ENCODE measurements around the gene GNAZ. TPM values are rescaled to one million over a fixed set of nuclear protein-coding genes. Genes with fewer than 3 reads are reported as not detected.
"Not testable (repeated sequence)": the region's sequence is repeated elsewhere in the genome, so short reads cannot be mapped to it uniquely, and the experiment has no call there.

Gene GNAZ
- total and polyA plus RNA-seq, 2 donors (not counting 1 experiment from before 2014, with no cell fraction given): 2.8 to 9.1 TPM

DNA sequence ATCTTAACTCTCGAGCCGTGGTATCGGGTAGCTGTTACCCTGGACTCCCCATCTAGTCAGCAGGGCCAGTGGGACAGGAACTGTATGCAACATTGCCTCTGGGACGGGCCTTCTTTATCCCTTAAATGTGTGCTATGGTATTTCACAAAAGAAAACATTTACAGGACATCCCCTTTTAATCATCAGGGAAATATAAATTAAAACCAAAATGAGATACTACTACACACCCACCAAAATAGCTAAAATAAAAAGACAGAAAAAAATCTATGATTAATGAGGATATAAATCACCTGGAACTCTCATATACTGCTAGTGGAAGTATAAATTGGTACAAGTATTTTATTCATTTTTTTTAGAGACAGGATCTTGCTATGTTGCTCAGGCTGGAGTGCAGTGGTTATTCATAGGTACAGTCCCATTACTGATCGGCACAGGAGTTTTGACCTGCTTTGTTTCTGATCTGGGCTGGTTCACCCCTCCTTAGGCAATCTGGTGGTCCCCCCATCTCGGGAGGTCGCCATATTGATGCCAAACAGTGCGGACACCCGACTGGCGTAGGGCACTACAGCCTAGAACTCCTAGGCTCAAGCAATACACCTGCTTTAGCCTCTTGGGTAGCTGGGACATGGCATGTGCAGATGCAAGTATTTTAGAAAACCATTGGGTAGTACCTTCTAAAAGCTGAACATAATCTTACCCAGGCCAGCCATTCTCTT is 62.2 kb downstream of the GNAZ start:
- TF ChIP-seq CTCF (IDR thresholded peaks at IDR 0.05) (no peak), EZH2 (IDR thresholded peaks at IDR 0.05; ENCODE audit: borderline replicate concordance, insufficient read depth, low read depth, low read length, poor library complexity, severe bottlenecking) (no peak)
- no peaks in the 10 kb centered on the region for H3K9me3 ChIP-seq (ENCODE audit: control extremely low read depth in 1 of 3, control insufficient read depth in 2 of 3, insufficient read depth in 1 of 3, low read length in 2 of 3)
- 98% methylated on average over 6 of the region's 10 CpGs for WGBS (ENCODE audit: insufficient coverage)
- CTCF ChIA-PET: interaction anchor here (0.7 to 17.0 kb wide), 10 partner anchors 8 to 189 kb away, joined by 3 to 556 read pairs (median 5); partner anchors contain the start of gene RSPH14
- no peak overlapping the region for H3K4me3 ChIP-seq (ENCODE audit: control extremely low read depth in 1 of 5, extremely low read depth in 1 of 5, insufficient read depth in 1 of 5, low read depth in 2 of 5, low read length in 4 of 5)
- no peaks in the 10 kb centered on the region for H3K27me3 Mint-ChIP-seq
- H3K4me1 Mint-ChIP-seq: peaks cover 19% of the 10 kb centered on the region
- intact Hi-C loops (cut with micrococcal nuclease): loop anchor here (10.0 kb wide), 1 partner anchor 78 kb away; no protein-coding TSS in a partner anchor
- H3K4me3 Mint-ChIP-seq: no peak overlapping the region
- H3K9ac ChIP-seq (ENCODE audit: low read length): no peak overlapping the region
- no peaks in the 10 kb centered on the region for H4K20me1 ChIP-seq (ENCODE audit: control insufficient read depth, insufficient read depth, low read length, poor library complexity, severe bottlenecking)
- H3K79me2 ChIP-seq (ENCODE audit: control insufficient read depth, insufficient read depth, low read length): no peaks in the 10 kb centered on the region
- H3K27me3 ChIP-seq (replicated peaks in 1 of 4; ENCODE audit: control extremely low read depth in 1 of 4, control insufficient read depth in 3 of 4, insufficient read depth in 4 of 4, low read length in 3 of 4): no peaks in the 10 kb centered on the region
- H3K36me3 ChIP-seq (replicated peaks in 1 of 2; ENCODE audit: control extremely low read depth in 1 of 2, control insufficient read depth in 1 of 2, extremely low read depth in 1 of 2, insufficient read depth in 2 of 2, low read length in 1 of 2): no peaks in the 10 kb centered on the region
- no peaks in the 10 kb centered on the region for H3K9me3 Mint-ChIP-seq (ENCODE audit: insufficient read depth)
- H2AFZ ChIP-seq (ENCODE audit: insufficient read depth, low read depth, low read length, poor library complexity, severe bottlenecking): no peak overlapping the region
- no peak for ATAC-seq (ENCODE audit: low read depth)
- H3K4me1 ChIP-seq (ENCODE audit: control insufficient read depth in 2 of 2, insufficient read depth in 2 of 2, low read length in 2 of 2): peaks cover 15 to 17% of the 10 kb centered on the region in 2 donors
- no peak overlapping the region for H3K4me2 ChIP-seq (replicated peaks; ENCODE audit: low read depth, low read length, poor library complexity, severe bottlenecking)
- DNase-seq: no peak
- POLR2A ChIA-PET: no interaction called here
- H3K27ac ChIP-seq (ENCODE audit: low read length in 2 of 2): no peak overlapping the region
- H3K27ac Mint-ChIP-seq: no peak overlapping the region

DNA sequence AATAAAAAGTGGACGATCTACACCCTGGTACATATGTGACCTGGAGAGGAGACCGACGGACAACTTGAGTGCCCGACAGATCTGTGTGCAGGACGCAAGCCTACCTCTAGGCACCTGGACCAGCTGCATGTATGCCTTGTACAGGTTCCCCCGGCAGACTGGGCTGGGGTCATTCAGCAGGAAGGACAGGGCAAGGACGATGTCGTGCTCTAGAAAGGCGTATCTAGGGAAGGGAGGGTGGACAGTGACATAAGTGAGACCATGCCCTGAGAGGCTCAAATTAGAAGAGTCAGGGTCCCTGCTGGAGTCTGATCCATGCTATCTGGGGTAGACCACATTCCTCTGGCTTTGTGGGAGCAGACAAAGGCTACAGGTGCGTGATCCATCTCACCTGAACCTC is 63.6 kb downstream of the GNAZ start:
- TF ChIP-seq CTCF (IDR thresholded peaks at IDR 0.05) (no peak), EZH2 (IDR thresholded peaks at IDR 0.05; ENCODE audit: borderline replicate concordance, insufficient read depth, low read depth, low read length, poor library complexity, severe bottlenecking) (no peak)
- ChIA-PET CTCF (interaction anchor here (0.8 to 17.0 kb wide), 4 partner anchors 19 to 176 kb away, joined by 3 to 556 read pairs (median 4); no protein-coding TSS in a partner anchor), POLR2A (no interaction called here)
- Histone ChIP-seq H3K27ac (ENCODE audit: low read length in 2 of 2) (no peak overlapping the region), H3K4me2 (replicated peaks; ENCODE audit: low read depth, low read length, poor library complexity, severe bottlenecking) (no peak overlapping the region), H3K36me3 (replicated peaks in 1 of 2; ENCODE audit: control extremely low read depth in 1 of 2, control insufficient read depth in 1 of 2, extremely low read depth in 1 of 2, insufficient read depth in 2 of 2, low read length in 1 of 2) (no peaks in the 10 kb centered on the region), H3K79me2 (ENCODE audit: control insufficient read depth, insufficient read depth, low read length) (no peaks in the 10 kb centered on the region), H3K9me3 (ENCODE audit: control extremely low read depth in 1 of 3, control insufficient read depth in 2 of 3, insufficient read depth in 1 of 3, low read length in 2 of 3) (no peaks in the 10 kb centered on the region), H3K9ac (ENCODE audit: low read length) (no peak overlapping the region), H3K27me3 (replicated peaks in 1 of 4; ENCODE audit: control extremely low read depth in 1 of 4, control insufficient read depth in 3 of 4, insufficient read depth in 4 of 4, low read length in 3 of 4) (no peaks in the 10 kb centered on the region), H4K20me1 (ENCODE audit: control insufficient read depth, insufficient read depth, low read length, poor library complexity, severe bottlenecking) (no peaks in the 10 kb centered on the region), H2AFZ (ENCODE audit: insufficient read depth, low read depth, low read length, poor library complexity, severe bottlenecking) (no peak overlapping the region), H3K4me3 (ENCODE audit: control extremely low read depth in 1 of 5, extremely low read depth in 1 of 5, insufficient read depth in 1 of 5, low read depth in 2 of 5, low read length in 4 of 5) (no peak overlapping the region), H3K4me1 (ENCODE audit: control insufficient read depth in 2 of 2, insufficient read depth in 2 of 2, low read length in 2 of 2) (peaks cover 26 to 31% of the 10 kb centered on the region in 2 donors)
- no peak overlapping the region for H3K4me3 Mint-ChIP-seq
- no peaks in the 10 kb centered on the region for H3K27me3 Mint-ChIP-seq
- no peaks in the 10 kb centered on the region for H3K9me3 Mint-ChIP-seq (ENCODE audit: insufficient read depth)
- DNase-seq (no peak), ATAC-seq (ENCODE audit: low read depth) (no peak)
- H3K4me1 Mint-ChIP-seq: peaks cover 29% of the 10 kb centered on the region
- no peak overlapping the region for H3K27ac Mint-ChIP-seq
- intact Hi-C loops (cut with micrococcal nuclease): loop anchor here (10.0 kb wide), 1 partner anchor 79 kb away; no protein-coding TSS in a partner anchor
- 98% methylated on average over 10 of the region's 10 CpGs for WGBS (ENCODE audit: insufficient coverage)

- not testable (repeated sequence) for H3K9ac ChIP-seq (ENCODE audit: low read length)
These were observed 66.7 kb downstream of the GNAZ start for GRCh38 chr22:23136991-23137390.

More at GRCh38 chr22:23136991-23137390, 66.7 kb downstream of the GNAZ start:
- DNase-seq; H3K36me3 ChIP-seq (replicated peaks in 1 of 2; ENCODE audit: control extremely low read depth in 1 of 2, control insufficient read depth in 1 of 2, extremely low read depth in 1 of 2, insufficient read depth in 2 of 2, low read length in 1 of 2); H3K9me3 ChIP-seq (ENCODE audit: control extremely low read depth in 1 of 3, control insufficient read depth in 2 of 3, insufficient read depth in 1 of 3, low read length in 2 of 3); H4K20me1 ChIP-seq (ENCODE audit: control insufficient read depth, insufficient read depth, low read length, poor library complexity, severe bottlenecking); H3K4me3 ChIP-seq (ENCODE audit: control extremely low read depth in 1 of 5, extremely low read depth in 1 of 5, insufficient read depth in 1 of 5, low read depth in 2 of 5, low read length in 4 of 5); H3K79me2 ChIP-seq (ENCODE audit: control insufficient read depth, insufficient read depth, low read length); ATAC-seq (ENCODE audit: low read depth); H3K27me3 Mint-ChIP-seq; H3K9me3 Mint-ChIP-seq (ENCODE audit: insufficient read depth); H3K4me3 Mint-ChIP-seq; H2AFZ ChIP-seq (ENCODE audit: insufficient read depth, low read depth, low read length, poor library complexity, severe bottlenecking); POLR2A ChIA-PET; H3K27me3 ChIP-seq (replicated peaks in 1 of 4; ENCODE audit: control extremely low read depth in 1 of 4, control insufficient read depth in 3 of 4, insufficient read depth in 4 of 4, low read length in 3 of 4): not testable (repeated sequence)
- Histone ChIP-seq H3K4me1 (ENCODE audit: control insufficient read depth in 2 of 2, insufficient read depth in 2 of 2, low read length in 2 of 2) (peaks cover 50 to 61% of the 10 kb centered on the region in 2 donors), H3K27ac (ENCODE audit: low read length in 2 of 2) (peak overlapping the region; percentile 89 to 91), H3K4me2 (replicated peaks; ENCODE audit: low read depth, low read length, poor library complexity, severe bottlenecking) (peak overlapping the region; percentile 55)
- intact Hi-C loops (cut with micrococcal nuclease): loop anchor here (10.0 kb wide), 1 partner anchor 82 kb away; no protein-coding TSS in a partner anchor
- Mint-ChIP-seq H3K27ac (peak overlapping the region; percentile 10), H3K4me1 (peaks cover 44% of the 10 kb centered on the region)
- CTCF ChIA-PET: interaction anchor here (0.6 to 17.0 kb wide), 6 partner anchors 8 to 179 kb away, joined by 3 to 556 read pairs (median 10); no protein-coding TSS in a partner anchor
- WGBS (ENCODE audit: insufficient coverage): 17% methylated on average over 1 of the region's 4 CpGs

All from B cell (primary cell).